ENCODE results near the gene GABBR2. TPM values are rescaled to one million over a fixed set of nuclear protein-coding genes. Genes with fewer than 3 reads are reported as not detected.

The GABBR2 gene
- total and polyA plus RNA-seq, 9 of the 15 experiments (the other 6 are each of a cell fraction or from before 2014, with no cell fraction given), result 0.15 to 1.9 (median 0.32) TPM

DNA sequence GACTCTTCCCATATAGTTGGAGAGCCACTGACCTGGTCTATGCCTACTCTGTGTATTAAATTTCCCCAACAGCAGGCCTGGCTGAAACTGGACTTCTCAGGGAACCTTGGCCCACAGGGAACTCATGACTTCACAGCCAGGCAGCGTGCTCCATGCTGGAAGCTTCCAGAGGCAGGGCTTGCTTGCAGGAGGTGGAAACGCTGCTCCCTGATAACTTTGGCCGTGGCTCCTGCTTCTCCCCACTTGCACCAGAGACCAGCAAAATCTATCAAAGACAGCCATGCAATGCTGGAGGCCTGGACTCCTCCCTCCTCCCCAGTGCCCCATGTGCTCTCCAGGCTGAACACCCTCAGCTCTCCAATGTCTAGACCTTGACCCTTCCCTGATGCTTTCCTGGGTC is 137.1 kb downstream of the GABBR2 start:
- CTCF ChIA-PET (ENCODE audit: low intra/inter-chr PET ratio), result no interaction called here

More for the DNA sequence above, 137.1 kb downstream of the GABBR2 start:
- intact Hi-C loops (cut with micrococcal nuclease) (loop anchor here (10.0 kb wide), 1 partner anchor 257 kb away; no protein-coding TSS in a partner anchor), in situ Hi-C loops (cut with MboI) (no loop called here)
- POLR2A ChIA-PET, result interaction anchor here (0.6 to 1.6 kb wide), 4 partner anchors 11 to 261 kb away, joined by 3 to 5 read pairs (median 4); no protein-coding TSS in a partner anchor
- no TSS peak for BruUV-seq (replicated peaks)
- FAIRE-seq (no peak), ATAC-seq (no peak), DNase-seq (ENCODE audit: extremely low read depth in 1 of 4, low spot score in 3 of 4) (no peak)
- no peak overlapping the region for H2AFZ ChIP-seq (ENCODE audit: low read depth, low read length)
- H3K9me1 ChIP-seq (ENCODE audit: control insufficient read depth, insufficient read depth, low read length), result peaks cover 3% of the 10 kb centered on the region
- no peaks in the 10 kb centered on the region for H3K27me3 ChIP-seq (ENCODE audit: control insufficient read depth in 2 of 2, insufficient read depth in 2 of 2, low read length in 2 of 2)
- H3K9ac ChIP-seq (ENCODE audit: insufficient read depth in 1 of 2, low read depth in 2 of 2, low read length in 2 of 2), result no peak overlapping the region
- H3K4me2 ChIP-seq (ENCODE audit: insufficient read depth, low read length), result no peak overlapping the region
- H3K36me3 ChIP-seq (ENCODE audit: control insufficient read depth, insufficient read depth, low read length), result no peaks in the 10 kb centered on the region
- H3K4me3 ChIP-seq, result no peak overlapping the region
- no peaks in the 10 kb centered on the region; the same call in 1 of the 2 replicates for H3K9me3 ChIP-seq (replicated peaks; ENCODE audit: control insufficient read depth, insufficient read depth, low read depth, low read length)
- peak; percentile 38; the same call in 1 of the 2 replicates for TF ChIP-seq ZNF263 (CRISPR knock-in tag; IDR thresholded peaks at IDR 0.05; ENCODE audit: borderline replicate concordance)
- no peak for TF ChIP-seq ZNF274 (IDR thresholded peaks at IDR 0.05; ENCODE audit: borderline replicate concordance, low read depth, low read length)
- TF ChIP-seq TRIM25 (IDR thresholded peaks at IDR 0.05; ENCODE audit: borderline replicate concordance), result no peak
- TF ChIP-seq PATZ1 (CRISPR knock-in tag; IDR thresholded peaks at IDR 0.05; ENCODE audit: borderline replicate concordance), result no peak
- 0 out of 2 replicates have a peak, but pooled peaks cover 3% of the 10 kb centered on the region for H4K20me1 ChIP-seq (replicated peaks; ENCODE audit: control insufficient read depth, insufficient read depth, low read length)
- peaks cover 14 to 21% of the 10 kb centered on the region in 2 experiments for H3K4me1 ChIP-seq (replicated peaks in 1 of 2; ENCODE audit: control insufficient read depth in 2 of 2, insufficient read depth in 2 of 2, low read length in 2 of 2)
- 53% methylated on average over 3 of the region's 3 CpGs for WGBS (ENCODE audit: insufficient coverage, low coverage, missing lambda C conversion rate)
- no peaks in the 10 kb centered on the region for H3K79me2 ChIP-seq (ENCODE audit: control insufficient read depth, insufficient read depth, low read length)
- no peak overlapping the region for H3K27ac ChIP-seq (ENCODE audit: extremely low read depth, low read depth, low read length)

Data from K562 (cell line).